ENCODE data around the gene LRP1B.

Gene LRP1B

DNA sequence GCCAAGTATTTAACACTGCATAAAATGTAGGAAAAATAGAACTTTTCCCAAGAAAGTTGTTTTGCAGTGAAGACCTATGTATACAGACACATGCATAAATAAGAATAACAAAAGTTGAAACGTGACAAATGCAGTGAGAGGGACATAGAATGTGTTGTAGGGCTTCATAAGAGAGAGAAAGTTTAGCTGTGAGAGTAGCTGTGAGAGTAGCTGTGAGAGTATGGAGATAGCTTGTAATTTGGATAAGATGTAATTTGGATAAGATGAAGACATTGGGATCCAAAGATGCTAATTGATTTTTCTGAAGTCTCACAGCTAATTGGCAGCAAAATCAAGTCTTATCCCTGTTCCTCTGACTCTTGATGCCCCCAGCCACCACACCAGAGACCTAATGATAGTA is 170.9 kb downstream of the LRP1B start:
- in situ Hi-C loops (cut with HindIII; ENCODE audit: low sequenced_read_pairs): no loop called here

DNA sequence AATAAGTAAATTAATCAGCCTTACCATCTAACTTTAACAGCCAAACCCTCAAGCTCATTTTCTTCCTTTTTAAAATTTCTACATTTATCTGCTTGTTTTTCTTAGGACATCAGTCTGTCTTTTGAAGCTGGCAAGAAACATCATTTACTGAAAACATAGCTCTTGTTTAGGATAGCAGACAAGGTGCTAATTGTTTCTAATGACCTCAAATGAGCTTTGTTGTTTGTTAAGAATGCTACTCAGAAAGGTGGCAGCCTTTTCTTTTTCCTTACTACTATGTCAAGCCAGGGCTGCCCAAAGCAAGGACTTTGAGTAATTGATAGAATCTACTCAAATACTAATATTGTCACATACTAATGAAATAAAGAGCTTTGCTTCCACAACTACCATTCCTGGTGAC is 171.8 kb downstream of the LRP1B start:
- in situ Hi-C loops (cut with HindIII; ENCODE audit: low sequenced_read_pairs): no loop called here

DNA sequence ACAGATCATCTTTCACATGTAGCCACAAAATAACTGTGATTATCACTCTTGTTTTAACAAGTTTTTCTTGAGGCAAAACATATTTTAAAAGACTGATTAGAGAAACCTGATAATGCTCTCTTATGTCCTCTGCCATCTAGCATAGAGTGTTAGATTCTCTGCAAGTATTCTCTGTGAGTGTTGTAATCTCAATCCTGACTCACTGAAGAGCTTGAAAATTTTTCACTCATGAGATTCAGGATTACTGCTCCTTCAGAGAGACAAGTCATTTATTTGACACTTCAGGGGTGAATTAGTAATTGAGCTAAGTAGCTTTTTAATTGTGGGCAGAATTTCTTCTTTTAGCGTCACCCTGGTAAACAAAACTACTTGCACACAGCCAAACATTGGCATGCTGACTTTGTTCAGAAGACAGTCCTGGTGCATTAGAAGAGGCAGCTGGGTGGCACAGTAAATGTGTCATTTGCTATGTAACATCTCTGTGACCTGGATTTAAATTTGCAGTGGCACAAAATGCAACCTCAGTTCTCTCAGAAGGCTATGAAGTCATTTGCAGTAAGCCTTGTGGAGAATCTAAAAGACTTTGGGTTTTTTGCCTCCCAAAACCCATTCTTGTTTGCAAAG is 172.9 kb downstream of the LRP1B start:
- in situ Hi-C loops (cut with HindIII; ENCODE audit: low sequenced_read_pairs): no loop called here

DNA sequence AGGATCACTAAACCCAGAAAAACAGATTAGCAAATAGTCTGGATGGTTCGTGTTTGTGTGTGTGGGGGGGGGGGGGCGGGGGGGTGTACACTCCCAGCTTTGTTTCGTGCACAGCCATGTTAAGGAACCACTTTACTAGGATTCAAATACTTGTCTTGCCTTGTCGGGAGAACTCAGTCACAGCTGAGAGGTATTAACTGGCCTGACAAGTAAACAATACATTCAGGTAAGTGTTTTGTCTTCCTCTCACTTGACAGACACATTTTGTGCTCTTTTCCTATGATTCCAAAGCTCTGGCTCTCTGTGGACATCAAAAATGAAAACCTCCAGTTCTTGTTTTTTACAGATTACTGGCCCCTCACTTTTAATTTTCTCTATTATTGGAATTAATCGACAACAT is 173.5 kb downstream of the LRP1B start:
- in situ Hi-C loops (cut with HindIII; ENCODE audit: low sequenced_read_pairs): no loop called here

DNA sequence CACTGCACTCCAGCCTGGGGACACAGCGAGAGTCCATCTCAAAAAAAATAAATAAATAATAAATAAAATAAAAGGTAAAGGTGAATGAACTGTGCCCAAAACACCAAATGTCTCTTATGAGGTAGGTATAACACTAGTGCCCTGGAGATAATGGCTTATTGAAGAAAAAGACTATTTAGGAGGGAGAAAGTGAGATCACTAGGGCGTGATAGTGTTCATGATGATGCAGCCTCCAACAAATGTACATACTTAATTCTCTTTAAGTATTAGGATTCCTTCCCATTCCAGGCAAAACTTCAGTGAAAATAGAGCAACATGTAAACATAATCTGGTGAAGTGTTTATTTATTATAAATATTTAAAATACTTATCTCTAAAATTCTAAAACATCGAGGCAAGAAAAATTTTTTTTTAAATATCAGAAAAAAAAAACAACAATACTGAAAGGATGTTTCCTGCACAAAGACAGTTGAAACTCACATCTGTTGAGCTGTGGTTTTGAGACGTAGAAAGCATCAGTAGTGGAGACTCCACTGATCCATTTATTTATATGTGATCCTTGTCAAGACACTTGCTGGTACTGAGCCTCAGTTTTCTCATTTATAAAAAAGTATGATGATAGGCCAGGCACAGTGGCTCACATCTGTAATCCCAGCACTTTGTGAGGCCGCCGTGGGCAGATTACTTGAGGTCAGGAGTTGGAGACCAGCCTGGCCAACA is 183.3 kb downstream of the LRP1B start:
- in situ Hi-C loops (cut with HindIII; ENCODE audit: low sequenced_read_pairs): no loop called here

DNA sequence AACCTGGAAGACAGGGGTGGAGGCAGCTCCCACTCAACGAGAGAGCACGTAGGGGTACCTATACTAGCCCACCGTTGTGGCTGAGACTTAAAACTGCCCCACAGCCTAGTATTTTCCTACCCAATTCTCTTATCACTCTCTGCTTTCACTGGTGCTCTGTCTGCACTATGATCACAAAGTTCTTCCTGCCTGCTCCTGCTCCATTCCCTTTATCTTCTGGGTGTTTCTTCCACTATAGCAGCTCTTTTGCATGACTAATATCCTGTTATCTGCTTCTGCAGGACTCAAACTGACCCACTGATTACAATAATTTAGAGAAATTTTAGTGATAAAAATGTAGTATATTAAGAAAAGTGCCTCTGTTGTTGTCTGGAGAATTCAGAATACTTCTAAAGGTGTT is 184.8 kb downstream of the LRP1B start:
- in situ Hi-C loops (cut with HindIII; ENCODE audit: low sequenced_read_pairs): no loop called here

DNA sequence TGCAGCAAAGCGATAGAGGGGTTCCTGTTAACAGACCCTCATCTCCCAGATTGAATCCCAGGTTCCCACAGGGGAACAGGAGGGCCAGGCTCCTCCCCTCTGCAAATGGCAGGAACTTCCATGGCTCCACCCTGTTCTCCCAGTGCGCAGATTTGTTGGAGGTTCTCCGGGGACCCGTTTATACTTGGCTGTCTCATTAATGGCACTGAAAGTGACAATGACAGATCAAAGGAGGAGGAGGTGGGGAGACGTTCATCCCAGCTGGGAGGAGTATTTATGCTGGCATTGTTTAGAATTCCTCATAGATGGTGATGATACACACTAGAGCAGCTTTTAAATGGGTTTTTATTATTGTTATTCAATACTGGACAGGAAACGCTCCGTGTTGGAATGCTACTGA is 186.9 kb downstream of the LRP1B start:
- in situ Hi-C loops (cut with HindIII; ENCODE audit: low sequenced_read_pairs): no loop called here

DNA sequence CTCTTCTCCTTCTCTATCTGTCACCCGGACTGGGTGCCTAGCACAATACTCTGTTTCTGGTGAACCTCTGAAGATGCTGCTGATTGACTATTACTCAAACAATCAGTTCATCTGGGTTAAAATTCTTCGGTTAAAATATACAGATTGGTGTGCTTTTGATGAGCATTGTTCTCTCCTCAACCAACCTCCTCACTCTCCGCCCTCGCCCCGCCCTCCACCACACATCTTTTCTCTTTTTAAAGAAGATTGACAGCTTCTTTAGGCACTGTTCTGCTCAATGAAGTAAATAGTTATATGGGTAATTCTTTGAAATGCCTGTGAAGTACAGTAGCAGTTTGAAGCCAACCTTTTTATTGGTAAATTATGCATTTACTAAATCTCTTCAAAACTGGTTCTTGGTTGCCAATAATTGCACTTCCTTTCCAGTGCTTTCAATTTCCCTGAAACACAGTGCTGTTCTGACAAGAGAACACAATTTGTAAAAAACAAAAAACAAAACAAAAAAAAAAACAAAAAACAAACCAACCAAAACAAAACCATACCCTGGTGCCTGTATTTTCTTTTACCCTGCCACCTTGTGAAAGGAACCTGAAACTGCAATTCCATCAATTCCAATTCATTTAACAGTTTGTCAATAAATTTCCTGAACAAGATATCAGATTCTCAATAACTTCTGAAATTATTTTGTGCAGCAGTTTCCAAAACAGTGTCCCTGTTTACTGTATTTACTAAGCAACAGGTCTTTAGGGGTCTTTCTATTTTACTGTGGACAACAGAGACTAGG is 188.6 kb downstream of the LRP1B start:
- in situ Hi-C loops (cut with HindIII; ENCODE audit: low sequenced_read_pairs): no loop called here

DNA sequence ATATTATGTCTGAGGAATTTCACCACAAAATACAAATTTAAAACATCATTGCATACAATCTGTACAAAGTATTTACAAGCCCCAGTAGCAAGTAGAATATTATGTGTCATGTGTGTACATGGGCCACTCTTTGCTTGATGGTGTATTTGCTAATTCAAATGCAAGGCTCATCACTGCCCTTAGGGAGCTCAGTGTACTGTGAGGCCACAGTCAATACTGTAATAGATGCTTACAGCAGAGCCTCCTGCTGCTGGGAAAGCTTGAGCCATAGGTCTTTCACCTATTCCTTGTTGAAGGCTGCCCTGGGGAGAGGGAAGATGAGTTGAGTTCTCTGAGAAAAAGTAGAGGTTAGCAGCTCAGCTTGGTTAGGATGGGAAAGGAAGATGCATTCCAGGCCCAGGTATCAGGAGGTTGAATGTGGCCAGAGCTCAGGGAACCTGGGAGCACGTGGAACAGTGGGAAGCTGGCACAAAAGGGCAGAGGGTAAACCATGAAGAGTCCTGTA is 189.6 kb downstream of the LRP1B start:
- in situ Hi-C loops (cut with HindIII; ENCODE audit: low sequenced_read_pairs): no loop called here

DNA sequence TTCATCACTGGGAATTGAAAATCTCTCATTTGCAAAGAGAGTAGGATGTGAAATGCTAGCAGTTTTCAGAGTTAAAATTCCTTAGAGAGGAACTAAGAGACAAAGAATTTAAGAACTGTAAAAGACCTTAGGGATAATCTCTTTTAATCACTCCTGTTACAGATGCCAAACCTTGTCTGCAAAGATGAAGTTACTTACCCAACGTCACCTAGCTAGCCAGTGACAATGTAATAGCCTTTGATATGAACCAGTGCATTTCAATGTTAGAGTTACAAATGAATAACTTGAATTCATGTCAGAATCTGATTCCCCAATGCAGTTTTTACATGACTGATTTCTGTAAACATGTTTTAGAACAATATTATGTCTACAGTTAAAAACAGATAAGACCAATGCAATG is 190.1 kb downstream of the LRP1B start:
- in situ Hi-C loops (cut with HindIII; ENCODE audit: low sequenced_read_pairs): no loop called here

DNA sequence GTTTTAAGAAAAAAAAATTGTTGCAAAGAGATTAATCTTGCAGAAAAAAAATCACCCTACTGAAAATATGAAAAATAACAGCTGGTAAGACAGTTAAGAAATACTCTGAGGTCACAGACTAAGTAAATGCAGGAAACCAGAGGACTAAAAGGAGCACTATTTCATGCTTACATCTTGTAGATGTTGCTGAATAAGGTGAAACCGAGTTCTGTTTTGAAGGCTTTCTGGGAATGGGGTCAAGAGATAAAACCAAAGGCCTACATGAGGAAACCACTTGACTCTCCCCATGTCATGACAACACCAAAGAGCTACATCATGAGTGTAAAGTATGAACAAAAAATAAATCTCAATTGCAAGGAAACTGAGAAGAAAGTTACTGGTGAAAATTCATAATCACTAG is 197.6 kb downstream of the LRP1B start:
- in situ Hi-C loops (cut with HindIII; ENCODE audit: low sequenced_read_pairs): no loop called here

DNA sequence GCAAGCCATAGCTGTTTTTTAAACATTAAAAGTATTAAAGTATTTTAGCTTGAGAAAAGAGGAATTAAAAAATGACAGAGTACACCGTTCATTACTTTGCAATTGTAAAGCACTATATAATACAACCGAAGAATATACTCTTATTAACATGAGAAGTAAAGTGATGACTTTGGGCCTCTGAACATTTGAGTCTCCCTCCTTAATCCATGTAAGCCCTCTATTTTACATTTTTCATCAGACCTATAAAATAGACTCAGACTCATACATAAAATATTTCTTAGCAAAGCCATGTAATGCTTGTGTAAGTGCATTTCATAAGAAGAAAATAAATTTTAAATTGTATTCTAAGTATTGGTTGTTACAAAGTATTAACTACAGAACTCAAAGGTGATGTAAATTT is 198.6 kb downstream of the LRP1B start:
- in situ Hi-C loops (cut with HindIII; ENCODE audit: low sequenced_read_pairs): no loop called here

DNA sequence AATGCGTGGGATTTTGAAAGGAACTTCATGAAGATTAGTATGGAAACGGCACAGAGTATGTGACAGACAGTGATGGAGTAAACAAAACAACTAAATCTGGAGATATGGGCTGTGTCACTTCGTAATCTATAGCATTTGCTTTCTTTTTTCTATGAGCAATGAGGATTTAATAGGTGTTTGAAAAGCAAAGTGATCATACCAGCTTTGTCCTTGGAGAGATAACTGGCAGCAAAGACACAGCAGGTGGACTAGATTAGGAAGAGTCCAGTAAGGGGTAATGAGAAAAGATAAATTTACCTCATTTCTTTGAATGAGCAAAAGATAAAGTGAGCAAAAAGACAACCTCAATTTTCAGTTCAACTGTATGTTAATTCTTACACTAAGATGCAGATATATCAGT is 199.0 kb downstream of the LRP1B start:
- in situ Hi-C loops (cut with HindIII; ENCODE audit: low sequenced_read_pairs): no loop called here

DNA sequence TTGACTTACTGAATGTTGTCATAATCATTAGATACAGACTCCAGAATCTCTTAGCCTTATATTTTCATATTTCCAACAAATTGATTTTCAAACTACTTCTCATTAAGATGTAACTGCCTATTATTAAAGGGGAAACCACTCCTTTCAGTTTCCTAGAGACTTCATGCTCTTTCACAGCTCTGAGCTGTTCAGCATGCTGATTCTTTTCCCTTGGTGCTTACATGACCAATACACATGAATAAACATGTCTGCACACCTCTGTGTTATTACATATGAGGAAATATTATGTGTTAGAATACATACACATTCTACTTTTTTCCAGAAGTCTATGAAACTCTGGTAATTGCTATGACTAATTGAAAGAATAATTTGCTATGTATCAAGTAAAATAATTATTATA is 200.0 kb downstream of the LRP1B start:
- in situ Hi-C loops (cut with HindIII; ENCODE audit: low sequenced_read_pairs): no loop called here

DNA sequence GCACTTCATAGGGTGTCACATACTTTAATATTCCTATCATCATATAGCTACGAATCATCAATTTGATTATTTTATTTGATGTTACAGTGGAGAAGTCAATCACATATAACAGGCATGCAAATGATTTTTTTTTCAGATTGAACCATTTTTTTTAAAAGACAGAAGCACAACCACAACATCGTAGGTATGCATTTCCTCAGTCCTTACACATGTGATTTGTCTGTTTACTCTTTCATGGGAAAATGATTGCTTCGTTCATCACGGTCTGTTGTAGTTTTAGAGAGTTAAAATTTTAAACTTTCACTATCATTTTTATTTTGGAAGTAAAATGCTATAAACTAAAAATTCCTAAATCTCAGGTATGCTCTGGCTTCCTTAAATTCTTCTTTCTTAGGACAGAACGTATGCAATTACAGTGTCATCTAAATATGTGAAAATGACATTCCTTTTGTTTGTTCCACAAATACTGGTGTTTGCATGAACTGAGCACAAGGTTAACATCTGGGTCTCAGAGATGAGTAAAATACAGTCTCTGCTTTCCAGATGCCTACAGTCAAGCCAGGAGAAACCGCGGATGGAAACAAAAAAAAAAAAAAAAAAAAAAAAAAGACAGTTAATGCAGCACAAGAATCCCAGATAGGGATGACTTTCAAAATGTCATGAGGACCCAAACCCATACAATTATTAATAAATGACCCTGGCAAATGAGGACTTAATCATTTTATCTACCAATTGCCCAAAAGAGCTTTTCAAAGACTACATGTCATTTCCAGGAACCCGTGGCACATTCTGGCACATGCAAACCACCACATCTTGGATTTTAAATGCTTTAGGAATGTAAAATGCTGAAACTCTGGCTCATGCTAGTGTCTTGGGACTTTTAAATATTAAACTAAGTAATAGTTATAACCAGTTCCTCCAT is 201.2 kb downstream of the LRP1B start:
- in situ Hi-C loops (cut with HindIII; ENCODE audit: low sequenced_read_pairs): no loop called here

DNA sequence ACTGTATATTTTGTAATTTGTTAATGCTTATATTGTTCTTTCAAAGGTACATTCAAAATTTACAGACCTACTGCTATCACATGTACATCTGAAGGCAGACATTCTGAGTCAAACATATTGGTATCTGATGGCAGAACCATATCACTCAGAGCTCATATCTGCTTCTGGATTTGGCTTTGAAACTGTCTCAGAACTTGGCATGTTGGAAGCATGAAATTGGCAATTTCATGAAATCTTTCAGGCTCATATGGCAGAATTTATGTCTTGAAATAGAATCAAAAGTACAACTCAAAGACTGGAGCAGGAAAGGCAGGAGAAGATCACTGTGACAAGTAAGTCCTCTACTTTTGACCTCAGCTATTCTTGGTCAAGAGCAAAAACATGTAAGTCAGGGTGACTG is 202.3 kb downstream of the LRP1B start:
- in situ Hi-C loops (cut with HindIII; ENCODE audit: low sequenced_read_pairs): no loop called here

DNA sequence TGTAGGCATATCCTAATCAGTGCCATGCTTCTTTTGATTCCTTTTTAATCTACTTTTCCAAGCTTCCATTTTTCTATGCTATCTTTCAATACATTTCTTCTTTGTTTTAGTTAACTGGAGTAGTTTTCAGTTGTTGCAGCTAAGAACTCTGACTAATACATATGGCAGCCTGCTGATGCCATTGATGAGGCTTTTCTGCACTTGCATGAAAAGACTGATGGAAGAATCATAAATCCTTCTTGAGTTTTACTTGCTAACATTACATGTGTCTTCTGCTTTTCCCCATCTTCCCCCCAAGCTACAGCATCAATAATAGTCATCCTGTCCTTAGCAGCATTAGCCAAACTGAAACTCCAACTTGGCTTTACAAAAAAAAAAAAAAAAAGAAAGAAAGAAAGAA is 203.3 kb downstream of the LRP1B start:
- in situ Hi-C loops (cut with HindIII; ENCODE audit: low sequenced_read_pairs): no loop called here

DNA sequence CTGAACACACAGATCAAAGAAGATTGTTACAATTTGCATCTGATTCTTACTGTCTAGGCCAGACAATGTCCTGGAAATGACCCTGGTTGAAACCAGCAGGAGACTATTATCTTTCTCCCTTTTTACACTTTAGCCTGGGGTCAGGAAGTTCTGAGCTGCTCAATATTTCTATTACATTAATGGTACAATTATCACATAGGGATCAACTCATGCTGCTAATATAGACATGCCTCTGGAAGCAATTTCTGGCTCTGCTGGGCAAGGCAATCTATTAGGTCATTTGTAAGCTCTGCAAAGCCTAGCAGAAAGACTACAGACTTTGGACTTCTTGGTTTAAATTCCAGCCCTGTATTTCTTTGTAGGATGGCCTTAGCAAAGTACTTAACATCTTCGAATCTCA is 205.3 kb downstream of the LRP1B start:
- in situ Hi-C loops (cut with HindIII; ENCODE audit: low sequenced_read_pairs): no loop called here

DNA sequence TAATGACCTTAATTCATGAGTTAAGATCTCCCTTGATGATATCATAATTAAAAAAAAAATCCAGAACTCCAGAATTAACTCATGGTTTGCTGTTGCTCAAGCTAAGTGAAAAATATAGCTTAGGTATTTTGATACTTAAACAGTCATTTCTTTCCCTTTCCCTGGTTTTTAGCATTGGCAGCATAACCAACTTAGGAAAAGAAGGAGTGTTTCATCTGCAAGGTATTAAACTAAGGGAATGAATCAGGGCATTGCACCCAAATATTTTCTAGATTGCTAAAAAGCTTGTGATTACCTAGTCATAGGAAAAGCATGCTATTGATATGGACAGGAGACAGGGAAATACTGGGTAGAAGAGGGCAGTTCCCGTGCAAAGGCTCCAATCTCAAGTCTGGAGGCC is 207.2 kb downstream of the LRP1B start:
- in situ Hi-C loops (cut with HindIII; ENCODE audit: low sequenced_read_pairs): no loop called here

DNA sequence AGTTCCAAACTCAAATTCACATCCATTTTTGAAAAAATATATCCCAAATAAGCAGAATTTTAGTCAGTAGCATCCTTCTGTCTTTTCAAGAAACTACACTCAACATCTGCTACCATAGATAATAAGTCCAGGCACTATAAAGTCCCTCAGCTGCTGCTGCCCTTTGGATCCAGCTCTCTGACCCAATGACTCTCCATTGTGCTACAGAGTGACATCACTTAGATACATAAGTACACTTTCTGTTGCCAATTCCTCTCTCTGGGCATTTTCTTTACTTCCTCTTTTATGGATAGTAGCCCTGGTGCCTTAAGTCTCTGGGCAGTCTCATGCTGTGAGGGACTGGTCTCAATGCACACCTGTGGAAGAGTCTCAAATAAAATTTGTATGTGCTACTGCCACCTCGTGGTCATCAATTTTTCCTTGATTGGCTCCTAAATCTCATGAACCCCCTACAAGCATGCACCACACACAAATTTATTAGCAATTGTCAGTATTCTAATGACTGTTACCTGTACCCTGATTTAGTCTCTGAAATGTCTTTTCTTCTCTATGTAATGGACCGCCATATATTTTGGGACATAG is 219.2 kb downstream of the LRP1B start:
- in situ Hi-C loops (cut with HindIII; ENCODE audit: low sequenced_read_pairs): no loop called here

DNA sequence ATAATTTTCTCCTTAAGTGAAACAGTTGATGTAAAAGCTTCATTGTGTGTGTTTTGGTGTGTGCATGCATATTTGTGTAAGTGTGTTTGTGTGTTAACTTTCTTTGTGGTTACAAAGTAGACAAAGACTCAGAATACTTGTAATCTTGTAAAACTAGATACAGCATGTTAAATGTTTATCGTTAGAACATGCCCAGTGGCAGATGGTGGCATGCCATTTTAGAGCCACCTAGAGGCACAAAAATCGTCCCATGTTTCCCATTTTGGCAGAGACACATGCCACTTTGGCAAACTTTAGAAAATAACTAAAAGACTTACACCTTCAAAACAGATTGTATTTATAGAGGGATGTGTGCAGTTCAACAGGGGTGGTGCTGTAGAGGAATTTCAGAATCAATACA is 224.1 kb downstream of the LRP1B start:
- in situ Hi-C loops (cut with HindIII; ENCODE audit: low sequenced_read_pairs): no loop called here

All from endothelial cell of hepatic sinusoid (primary cell).